ENCODE results near the gene SCIN. TPM values are rescaled to one million over a fixed set of nuclear protein-coding genes. Genes with fewer than 3 reads are reported as not detected.

The SCIN gene
- total RNA-seq, 1 experiment from 2014 or later, result 0.39 TPM

DNA sequence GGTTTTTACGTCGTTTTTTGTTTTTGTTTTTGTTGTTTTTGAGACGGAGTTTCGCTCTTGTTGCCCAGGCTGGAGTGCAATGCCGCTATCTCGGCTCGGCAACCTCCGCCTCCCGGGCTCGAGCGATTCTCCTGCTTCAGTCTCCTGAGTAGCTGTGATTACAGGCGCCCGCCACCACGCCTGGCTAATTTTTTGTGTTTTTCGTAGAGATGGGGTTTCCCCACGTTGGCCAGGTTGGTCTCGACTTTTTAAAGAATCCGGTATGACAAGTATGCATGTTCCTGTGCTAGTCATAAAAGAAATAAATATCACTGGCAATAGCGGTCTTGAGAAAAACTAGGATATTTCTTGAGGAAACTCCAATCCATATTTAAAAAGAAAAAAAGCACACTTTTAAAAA is 114.2 kb downstream of the SCIN start:
- Histone ChIP-seq H3K4me1 (ENCODE audit: insufficient read depth, low read length, poor library complexity, severe bottlenecking) (peaks cover 6% of the 10 kb centered on the region), H3K27me3 (replicated peaks; ENCODE audit: insufficient read depth, low read depth, low read length, poor library complexity) (no peaks in the 10 kb centered on the region), H3K27ac (ENCODE audit: low read depth, low read length, poor library complexity, severe bottlenecking) (no peak overlapping the region), H3K9me3 (ENCODE audit: low read depth, low read length, poor library complexity, severe bottlenecking) (no peaks in the 10 kb centered on the region), H3K36me3 (ENCODE audit: insufficient read depth, low read length, poor library complexity, severe bottlenecking) (no peaks in the 10 kb centered on the region), H3K4me3 (ENCODE audit: low read depth, low read length, poor library complexity, severe bottlenecking) (no peak overlapping the region)
- ChIA-PET POLR2A (ENCODE audit: low non-redundant PET) (no interaction called here), CTCF (interaction anchor here (0.7 to 1.1 kb wide), 2 partner anchors 10 to 64 kb away, joined by 3 read pairs; no protein-coding TSS in a partner anchor)
- no peak for DNase-seq (ENCODE audit: low spot score)
- intact Hi-C loops (cut with micrococcal nuclease; ENCODE audit: unreplicated experiment), result loop anchor here (5.0 to 10.0 kb wide), 5 partner anchors 43 to 503 kb away; no protein-coding TSS in a partner anchor
- BruUV-seq (replicated peaks), result no TSS peak
- no peak for TF ChIP-seq CTCF (conservative IDR thresholded peaks at IDR 0.05; ENCODE audit: low read depth, low read length)
- no peak for TF ChIP-seq EZH2 (IDR thresholded peaks at IDR 0.05; ENCODE audit: borderline replicate concordance, low read depth, low read length, poor library complexity, severe bottlenecking)

DNA sequence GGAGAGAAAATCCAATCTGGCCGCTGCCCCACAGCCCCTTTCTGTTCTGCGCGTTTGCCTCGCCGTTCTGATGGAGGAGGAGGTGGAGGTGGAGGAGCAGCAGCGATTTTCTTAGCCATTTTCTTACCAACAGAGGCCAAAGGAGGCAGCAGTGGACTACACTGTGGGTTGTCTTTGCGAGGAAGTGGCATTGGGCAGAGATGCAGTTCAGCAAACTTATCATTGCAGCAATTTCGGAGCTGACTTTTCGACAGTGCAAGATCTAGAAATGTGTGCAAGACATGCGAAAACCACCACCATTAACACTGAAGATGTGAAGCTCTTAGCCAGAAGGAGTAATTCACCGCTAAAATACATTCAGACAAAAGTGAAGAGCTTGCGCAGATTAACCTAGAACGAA is 115.0 kb downstream of the SCIN start:
- Histone ChIP-seq H3K27ac (ENCODE audit: low read depth, low read length, poor library complexity, severe bottlenecking) (no peak overlapping the region), H3K9me3 (ENCODE audit: low read depth, low read length, poor library complexity, severe bottlenecking) (no peaks in the 10 kb centered on the region), H3K36me3 (ENCODE audit: insufficient read depth, low read length, poor library complexity, severe bottlenecking) (no peaks in the 10 kb centered on the region), H3K4me1 (ENCODE audit: insufficient read depth, low read length, poor library complexity, severe bottlenecking) (peaks cover 9% of the 10 kb centered on the region), H3K4me3 (ENCODE audit: low read depth, low read length, poor library complexity, severe bottlenecking) (no peak overlapping the region), H3K27me3 (replicated peaks; ENCODE audit: insufficient read depth, low read depth, low read length, poor library complexity) (no peaks in the 10 kb centered on the region)
- POLR2A ChIA-PET (ENCODE audit: low non-redundant PET), result no interaction called here
- peak; percentile 80 for DNase-seq (ENCODE audit: low spot score)
- no TSS peak for BruUV-seq (replicated peaks)
- intact Hi-C loops (cut with micrococcal nuclease; ENCODE audit: unreplicated experiment), result loop anchor here (5.0 to 10.0 kb wide), 4 partner anchors 42 to 429 kb away; no protein-coding TSS in a partner anchor
- CTCF ChIA-PET, result interaction anchor here (0.6 to 1.8 kb wide), 4 partner anchors 11 to 211 kb away, joined by 3 to 5 read pairs (median 4); no protein-coding TSS in a partner anchor
- TF ChIP-seq CTCF (conservative IDR thresholded peaks at IDR 0.05; ENCODE audit: low read depth, low read length) (peak; percentile 67), EZH2 (IDR thresholded peaks at IDR 0.05; ENCODE audit: borderline replicate concordance, low read depth, low read length, poor library complexity, severe bottlenecking) (no peak)

DNA sequence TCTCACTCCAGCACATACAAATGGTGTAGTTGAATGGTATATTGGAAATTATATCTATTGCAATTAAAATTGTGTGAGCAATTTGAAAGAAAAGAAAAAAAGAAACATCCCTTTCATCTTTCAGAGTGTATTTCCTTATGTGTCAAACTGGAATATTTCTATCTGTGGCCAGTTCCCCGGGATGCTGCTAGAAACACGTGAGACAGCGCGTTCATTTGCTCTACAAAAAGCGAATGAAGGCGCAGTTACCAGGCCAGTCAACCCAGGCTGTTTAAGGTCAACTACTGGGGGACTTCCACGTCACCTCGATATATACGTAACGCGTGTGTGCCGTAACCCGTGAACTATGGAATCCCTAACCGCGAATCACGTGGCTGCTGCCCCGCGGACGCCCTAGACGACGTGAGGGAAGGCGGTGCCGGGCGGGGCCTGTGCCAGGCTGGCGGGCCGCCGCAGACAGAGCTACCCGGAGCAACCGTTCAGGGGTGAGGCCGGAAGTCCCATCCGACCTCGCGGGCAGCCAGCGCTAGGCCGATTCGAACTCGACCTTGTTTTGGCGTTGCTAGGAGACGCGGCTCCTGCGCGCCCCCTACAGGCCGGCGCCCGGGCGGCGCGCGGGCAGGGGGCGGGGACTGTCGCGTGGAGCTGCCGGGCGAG is 115.8 kb downstream of the SCIN start:
- no peaks in the 10 kb centered on the region for H3K27me3 ChIP-seq (replicated peaks; ENCODE audit: insufficient read depth, low read depth, low read length, poor library complexity)
- peak overlapping the region; percentile 82 for H3K27ac ChIP-seq (ENCODE audit: low read depth, low read length, poor library complexity, severe bottlenecking)
- DNase-seq (ENCODE audit: low spot score), result peak; percentile 87
- no TSS peak for BruUV-seq (replicated peaks)
- ChIA-PET POLR2A (ENCODE audit: low non-redundant PET) (interaction anchor here (1.1 kb wide), 1 partner anchor 34 kb away, joined by 4 read pairs; no protein-coding TSS in a partner anchor), CTCF (interaction anchor here (0.6 to 1.9 kb wide), 14 partner anchors 12 to 237 kb away, joined by 3 to 11 read pairs (median 3); no protein-coding TSS in a partner anchor)
- H3K9me3 ChIP-seq (ENCODE audit: low read depth, low read length, poor library complexity, severe bottlenecking), result no peaks in the 10 kb centered on the region
- no peaks in the 10 kb centered on the region for H3K36me3 ChIP-seq (ENCODE audit: insufficient read depth, low read length, poor library complexity, severe bottlenecking)
- intact Hi-C loops (cut with micrococcal nuclease; ENCODE audit: unreplicated experiment), result loop anchor here (2.0 to 10.0 kb wide), 5 partner anchors 41 to 576 kb away; no protein-coding TSS in a partner anchor
- H3K4me1 ChIP-seq (ENCODE audit: insufficient read depth, low read length, poor library complexity, severe bottlenecking), result peaks cover 11% of the 10 kb centered on the region
- H3K4me3 ChIP-seq (ENCODE audit: low read depth, low read length, poor library complexity, severe bottlenecking), result peak overlapping the region; percentile 78
- TF ChIP-seq EZH2 (IDR thresholded peaks at IDR 0.05; ENCODE audit: borderline replicate concordance, low read depth, low read length, poor library complexity, severe bottlenecking) (no peak), CTCF (conservative IDR thresholded peaks at IDR 0.05; ENCODE audit: low read depth, low read length) (peak; percentile 69)

All from A673 (cell line).